Measurements from ENCODE around the gene SLC34A1. TPM values are rescaled to one million over a fixed set of nuclear protein-coding genes. Genes with fewer than 3 reads are reported as not detected.
"Not testable (repeated sequence)": the region's sequence is repeated elsewhere in the genome, so short reads cannot be mapped to it uniquely, and the experiment has no call there.

Gene SLC34A1
- total RNA-seq, 3 donors from 2014 or later, result not detected

DNA sequence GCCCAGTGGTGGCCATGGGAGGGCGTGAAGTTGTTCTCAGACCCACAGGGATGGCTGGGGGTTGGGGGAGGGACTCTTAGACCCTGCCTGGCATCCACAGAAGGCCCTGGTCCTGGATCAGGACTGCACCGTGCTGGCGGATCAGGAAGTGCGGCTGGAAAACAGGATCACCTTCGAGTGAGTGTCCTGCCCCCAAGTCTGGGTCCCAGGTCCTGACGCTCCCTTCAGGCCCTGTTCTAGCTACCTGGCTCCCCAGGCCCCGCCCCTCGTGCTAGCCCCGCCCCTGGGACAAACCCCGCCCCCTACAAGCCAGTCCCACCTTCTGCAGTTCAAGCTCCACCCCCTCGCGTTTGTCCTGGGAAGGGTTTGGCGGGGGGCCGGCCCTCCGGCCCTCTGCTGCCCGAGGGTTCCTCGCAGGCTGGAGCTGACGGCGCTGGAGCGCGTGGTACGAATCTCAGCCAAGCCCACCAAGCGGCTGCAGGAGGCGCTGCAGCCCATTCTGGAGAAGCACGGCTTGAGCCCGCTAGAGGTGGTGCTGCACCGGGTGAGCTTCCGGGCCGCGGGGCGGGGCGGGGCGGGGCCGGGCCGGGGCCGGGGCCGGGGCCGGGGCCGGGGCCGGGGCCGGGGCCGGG lies 13.6 kb upstream of the SLC34A1 start:
- Mint-ChIP-seq H3K4me1 (ENCODE audit: low read depth) (peaks cover 66% of the 10 kb centered on the region), H3K9me3 (no peaks in the 10 kb centered on the region), H3K36me3 (ENCODE audit: insufficient read depth) (peaks cover 12% of the 10 kb centered on the region), H3K4me3 (peak overlapping the region; percentile 61), H3K27me3 (ENCODE audit: low read depth) (no peaks in the 10 kb centered on the region)
- DNase-seq (no peak), ATAC-seq (peak; percentile 53 to 89)

DNA sequence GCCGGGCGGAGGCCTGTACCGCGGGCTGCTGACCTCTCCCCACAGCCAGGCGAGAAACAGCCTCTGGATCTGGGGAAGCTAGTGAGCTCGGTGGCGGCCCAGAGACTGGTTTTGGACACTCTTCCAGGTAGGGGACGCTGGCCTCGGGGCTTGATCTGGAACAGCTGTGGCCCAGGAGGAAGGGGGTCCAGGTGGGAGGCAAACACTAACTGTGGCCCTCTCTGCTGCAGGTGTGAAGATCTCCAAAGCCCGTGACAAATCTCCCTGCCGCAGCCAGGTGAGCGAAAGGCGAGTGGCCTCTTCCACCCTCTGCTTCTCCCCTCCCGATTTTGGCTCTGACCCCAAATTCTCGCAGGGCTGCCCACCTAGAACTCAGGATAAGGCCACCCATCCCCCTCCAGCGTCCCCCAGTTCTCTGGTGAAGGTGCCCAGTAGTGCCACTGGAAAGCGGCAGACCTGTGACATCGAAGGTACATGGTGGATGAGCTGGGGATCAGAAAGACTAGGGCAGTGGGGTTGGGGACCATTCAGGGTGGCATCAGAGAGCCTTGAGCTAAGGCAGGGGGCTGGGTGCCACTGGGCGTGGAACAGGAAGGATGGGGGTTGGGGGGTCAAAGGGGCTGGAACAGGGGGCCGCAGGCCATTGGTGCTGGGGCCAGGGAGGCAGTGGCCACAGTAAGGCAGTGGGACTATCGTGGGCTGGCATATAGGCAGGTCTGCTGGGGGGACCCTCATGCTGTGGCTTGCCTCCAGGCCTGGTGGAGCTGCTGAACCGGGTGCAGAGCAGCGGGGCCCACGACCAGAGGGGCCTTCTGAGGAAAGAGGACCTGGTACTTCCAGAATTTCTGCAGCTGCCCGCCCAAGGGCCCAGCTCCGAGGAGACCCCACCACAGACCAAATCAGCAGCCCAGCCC lies 12.9 kb upstream of the SLC34A1 start:
- no peaks in the 10 kb centered on the region for H3K27me3 Mint-ChIP-seq (ENCODE audit: low read depth)
- peak overlapping the region; percentile 24 for H3K4me3 Mint-ChIP-seq
- ATAC-seq (no peak), DNase-seq (no peak)
- peaks cover 12% of the 10 kb centered on the region for H3K36me3 Mint-ChIP-seq (ENCODE audit: insufficient read depth)
- no peaks in the 10 kb centered on the region for H3K9me3 Mint-ChIP-seq
- peaks cover 66% of the 10 kb centered on the region for H3K4me1 Mint-ChIP-seq (ENCODE audit: low read depth)

DNA sequence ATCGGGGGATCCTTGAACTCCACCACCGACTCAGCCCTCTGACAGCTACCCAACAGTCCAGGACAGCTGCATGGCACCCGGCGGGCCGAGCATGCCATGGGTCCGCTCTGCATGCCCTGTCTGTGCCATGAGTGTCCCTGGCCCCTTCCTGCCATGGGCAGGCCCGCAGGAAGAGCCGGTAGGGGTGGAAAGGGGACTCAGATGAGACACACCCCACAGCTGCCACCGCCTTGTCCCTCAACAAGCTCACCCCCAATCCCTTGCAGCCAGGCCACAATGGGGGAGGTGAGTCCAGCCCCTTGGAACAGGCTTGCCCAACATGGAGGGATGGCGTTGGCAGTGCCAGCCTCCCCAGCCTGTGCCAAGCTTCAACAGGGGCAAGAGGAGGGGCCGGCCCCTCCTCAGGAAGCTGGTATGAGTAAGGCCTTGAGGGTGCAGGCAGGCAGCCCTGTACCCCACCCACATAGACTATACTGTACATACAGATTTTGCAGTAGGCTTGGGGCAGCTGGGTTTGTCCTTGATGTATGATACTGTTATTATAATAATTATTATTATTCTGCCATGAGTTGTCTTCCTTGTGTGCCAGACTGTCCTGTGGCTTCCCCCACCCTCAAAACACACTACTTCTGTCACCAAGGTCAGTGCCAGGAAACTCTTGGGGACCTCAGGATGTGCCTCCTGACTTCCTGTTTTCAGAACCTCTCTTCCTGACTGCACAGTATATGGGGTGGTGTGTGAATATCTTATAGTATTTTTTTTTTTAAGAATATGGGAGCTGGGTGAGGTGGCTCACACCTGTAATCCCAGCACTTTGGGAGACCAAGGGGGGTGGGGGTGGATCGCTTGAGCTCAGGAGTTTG lies 12.0 kb upstream of the SLC34A1 start:
- peaks cover 65% of the 10 kb centered on the region for H3K4me1 Mint-ChIP-seq (ENCODE audit: low read depth)
- ATAC-seq (peak; percentile 32 to 58), DNase-seq (peak; percentile 35)
- no peaks in the 10 kb centered on the region for H3K9me3 Mint-ChIP-seq
- H3K4me3 Mint-ChIP-seq, result peak overlapping the region; percentile 35
- no peaks in the 10 kb centered on the region for H3K27me3 Mint-ChIP-seq (ENCODE audit: low read depth)
- peaks cover 12% of the 10 kb centered on the region for H3K36me3 Mint-ChIP-seq (ENCODE audit: insufficient read depth)

DNA sequence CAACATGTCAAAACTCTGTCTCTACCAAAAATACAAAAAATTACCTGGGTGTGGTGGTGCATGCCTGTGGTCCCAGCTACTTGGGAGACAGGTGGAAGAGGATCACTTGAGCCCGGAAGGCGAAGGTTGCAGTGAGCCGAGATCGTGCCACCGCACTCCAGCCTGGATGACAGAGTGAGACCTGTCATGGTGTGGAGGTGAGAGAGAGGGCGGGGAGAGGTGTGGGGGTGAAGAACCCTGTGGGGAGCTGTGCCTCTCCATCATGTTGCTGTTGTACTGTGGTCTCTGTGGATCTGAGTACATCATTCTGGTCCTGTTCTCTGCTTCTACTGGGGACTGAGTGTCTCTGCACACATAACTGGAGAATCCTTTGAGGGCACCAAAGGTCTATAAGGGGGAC lies 11.3 kb upstream of the SLC34A1 start:
- H3K36me3 Mint-ChIP-seq (ENCODE audit: insufficient read depth), result peaks cover 12% of the 10 kb centered on the region
- H3K4me1 Mint-ChIP-seq (ENCODE audit: low read depth), result peaks cover 67% of the 10 kb centered on the region
- no peaks in the 10 kb centered on the region for H3K9me3 Mint-ChIP-seq
- ATAC-seq (peak in 1 of 2 donors; percentile 68), DNase-seq (no peak)
- no peaks in the 10 kb centered on the region for H3K27me3 Mint-ChIP-seq (ENCODE audit: low read depth)
- peak overlapping the region; percentile 35 for H3K4me3 Mint-ChIP-seq

DNA sequence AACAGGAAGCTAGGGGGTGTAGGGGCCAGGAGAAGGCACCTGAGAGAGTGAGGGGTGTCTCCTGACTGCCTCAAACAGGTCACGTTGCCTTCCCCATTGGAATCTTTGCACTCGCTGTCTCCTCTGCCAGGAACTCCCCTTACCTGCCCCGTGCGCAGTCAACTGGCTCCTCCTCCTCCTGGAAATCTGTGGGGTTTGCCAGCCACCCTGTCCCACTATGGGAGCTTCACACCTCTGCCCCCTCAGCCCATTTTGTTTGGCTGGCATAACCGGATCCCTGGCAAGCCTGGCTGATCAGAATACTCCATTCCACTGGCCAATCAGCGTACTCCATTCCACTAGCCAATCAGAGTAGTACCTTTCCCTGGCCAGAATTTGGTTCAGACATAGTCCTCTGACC lies 10.4 kb upstream of the SLC34A1 start:
- ATAC-seq (no peak), DNase-seq (no peak)
- Mint-ChIP-seq H3K27me3 (ENCODE audit: low read depth) (no peaks in the 10 kb centered on the region), H3K4me3 (no peak overlapping the region), H3K4me1 (ENCODE audit: low read depth) (peaks cover 61% of the 10 kb centered on the region), H3K9me3 (no peaks in the 10 kb centered on the region), H3K36me3 (ENCODE audit: insufficient read depth) (peaks cover 7% of the 10 kb centered on the region)

DNA sequence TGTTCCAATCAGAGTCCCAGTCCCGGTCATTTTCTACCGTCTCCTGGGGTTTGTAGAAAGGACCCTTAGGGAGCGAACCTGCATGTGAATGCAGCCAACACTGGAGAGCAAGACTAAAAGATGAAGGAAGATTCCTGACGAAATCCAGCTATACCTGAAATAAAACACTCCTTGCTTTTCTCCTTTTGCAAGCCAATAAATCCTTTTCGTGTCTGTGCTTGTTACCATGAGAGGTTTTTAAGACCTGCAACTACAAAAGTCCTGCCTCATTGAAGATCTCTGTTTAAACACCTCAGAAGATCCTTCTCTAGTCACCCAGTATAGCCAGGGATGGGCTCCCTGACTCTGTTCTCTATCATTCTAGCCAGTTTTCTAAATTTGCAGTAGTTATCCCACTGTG lies 10.0 kb upstream of the SLC34A1 start:
- Mint-ChIP-seq H3K4me3 (no peak overlapping the region), H3K9me3 (no peaks in the 10 kb centered on the region), H3K4me1 (ENCODE audit: low read depth) (peaks cover 61% of the 10 kb centered on the region), H3K36me3 (ENCODE audit: insufficient read depth) (peaks cover 3% of the 10 kb centered on the region), H3K27me3 (ENCODE audit: low read depth) (no peaks in the 10 kb centered on the region)
- DNase-seq, result no peak
- ATAC-seq, result no peak

DNA sequence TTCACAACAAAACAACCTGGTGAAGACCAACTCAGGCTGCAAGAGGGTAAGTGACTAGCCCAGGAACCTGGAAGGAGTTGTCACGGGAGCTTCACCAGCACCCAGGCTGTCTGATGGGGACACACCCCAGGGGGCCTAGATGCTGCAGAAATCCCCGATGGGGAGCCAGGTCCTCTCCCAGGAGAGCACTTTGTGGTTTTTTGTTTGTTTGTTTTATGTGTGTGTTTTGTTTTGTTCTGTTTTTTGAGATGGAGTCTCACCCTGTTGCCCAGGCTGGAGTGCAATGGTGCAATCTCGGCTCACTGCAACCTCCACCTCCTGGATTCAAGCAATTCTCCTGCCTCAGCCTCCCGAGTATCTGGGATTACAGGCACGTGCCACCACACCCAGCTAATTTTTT lies 8.7 kb upstream of the SLC34A1 start:
- H3K36me3 Mint-ChIP-seq (ENCODE audit: insufficient read depth); ATAC-seq; DNase-seq; H3K9me3 Mint-ChIP-seq; H3K27me3 Mint-ChIP-seq (ENCODE audit: low read depth); H3K4me3 Mint-ChIP-seq: not testable (repeated sequence)
- peaks cover 60% of the 10 kb centered on the region for H3K4me1 Mint-ChIP-seq (ENCODE audit: low read depth)

DNA sequence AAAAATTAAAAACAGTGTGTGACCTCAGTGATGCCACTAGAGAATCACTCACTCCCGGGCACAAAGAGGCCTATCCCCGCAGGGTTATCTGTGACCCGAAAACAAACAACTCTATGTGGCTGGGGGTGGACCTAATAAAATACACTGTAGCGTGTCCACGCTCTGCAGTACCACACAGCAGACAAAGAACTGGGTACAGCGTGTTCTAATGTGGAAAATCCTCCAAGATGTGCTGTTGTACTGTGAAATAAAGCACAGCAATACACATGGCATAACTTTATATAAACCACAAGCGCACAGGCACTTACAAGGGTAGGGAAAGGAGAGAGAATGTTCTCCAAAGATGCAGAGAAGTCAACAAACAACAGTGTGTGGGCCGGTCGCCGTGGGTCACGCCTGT lies 8.1 kb upstream of the SLC34A1 start:
- H3K4me3 Mint-ChIP-seq, result no peak overlapping the region
- no peak for DNase-seq
- no peaks in the 10 kb centered on the region for H3K9me3 Mint-ChIP-seq
- no peak for ATAC-seq
- H3K36me3 Mint-ChIP-seq (ENCODE audit: insufficient read depth), result peaks cover 1% of the 10 kb centered on the region
- H3K27me3 Mint-ChIP-seq (ENCODE audit: low read depth), result no peaks in the 10 kb centered on the region
- H3K4me1 Mint-ChIP-seq (ENCODE audit: low read depth), result peaks cover 61% of the 10 kb centered on the region

DNA sequence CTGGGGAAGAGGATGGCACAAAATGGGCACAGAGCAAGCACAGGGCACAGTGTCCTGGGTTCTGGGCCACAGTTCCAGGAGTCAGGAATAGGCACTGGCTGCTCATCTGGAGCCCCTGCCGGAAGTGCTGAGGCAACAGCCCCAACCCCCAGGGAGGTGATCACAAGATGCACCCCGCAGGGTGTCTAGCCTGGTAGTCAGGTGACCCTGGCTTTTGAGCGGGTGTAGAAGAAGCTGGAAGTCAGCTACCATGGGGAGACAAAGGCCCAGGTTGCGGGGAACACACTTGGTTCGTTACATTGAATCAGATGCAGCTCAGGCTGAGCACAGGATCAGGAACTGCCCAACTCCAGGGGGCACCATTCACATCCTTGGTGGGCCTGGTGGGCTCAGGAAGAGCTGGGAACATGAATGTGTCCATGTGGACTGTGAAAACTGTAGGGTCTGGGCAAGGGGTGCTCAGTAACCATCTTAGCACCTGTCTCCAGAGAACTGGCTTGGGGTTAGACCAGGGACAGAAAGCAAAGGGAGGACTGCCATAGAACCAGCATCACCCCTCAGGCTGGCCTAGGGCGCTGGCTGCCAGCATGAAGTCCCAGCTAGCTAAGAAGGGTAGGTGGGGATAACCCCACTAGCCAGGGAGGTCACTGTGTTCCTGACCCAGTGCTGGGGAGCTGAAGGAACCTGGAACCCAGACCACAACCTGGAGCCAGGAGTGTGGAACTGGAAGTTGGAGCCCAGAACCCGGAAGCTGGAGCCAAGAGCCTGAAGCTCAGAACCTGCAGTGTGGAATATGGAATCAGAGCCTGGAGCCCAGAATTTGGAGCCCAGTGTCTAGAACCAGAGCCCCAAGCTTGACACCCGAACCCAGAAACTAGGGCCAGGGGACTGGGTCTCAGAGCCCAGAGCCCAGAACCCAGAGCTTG lies 6.1 kb upstream of the SLC34A1 start:
- Mint-ChIP-seq H3K36me3 (ENCODE audit: insufficient read depth) (no peaks in the 10 kb centered on the region), H3K4me1 (ENCODE audit: low read depth) (peaks cover 53% of the 10 kb centered on the region), H3K4me3 (no peak overlapping the region), H3K9me3 (no peaks in the 10 kb centered on the region), H3K27me3 (ENCODE audit: low read depth) (no peaks in the 10 kb centered on the region)
- ATAC-seq (no peak), DNase-seq (no peak)

DNA sequence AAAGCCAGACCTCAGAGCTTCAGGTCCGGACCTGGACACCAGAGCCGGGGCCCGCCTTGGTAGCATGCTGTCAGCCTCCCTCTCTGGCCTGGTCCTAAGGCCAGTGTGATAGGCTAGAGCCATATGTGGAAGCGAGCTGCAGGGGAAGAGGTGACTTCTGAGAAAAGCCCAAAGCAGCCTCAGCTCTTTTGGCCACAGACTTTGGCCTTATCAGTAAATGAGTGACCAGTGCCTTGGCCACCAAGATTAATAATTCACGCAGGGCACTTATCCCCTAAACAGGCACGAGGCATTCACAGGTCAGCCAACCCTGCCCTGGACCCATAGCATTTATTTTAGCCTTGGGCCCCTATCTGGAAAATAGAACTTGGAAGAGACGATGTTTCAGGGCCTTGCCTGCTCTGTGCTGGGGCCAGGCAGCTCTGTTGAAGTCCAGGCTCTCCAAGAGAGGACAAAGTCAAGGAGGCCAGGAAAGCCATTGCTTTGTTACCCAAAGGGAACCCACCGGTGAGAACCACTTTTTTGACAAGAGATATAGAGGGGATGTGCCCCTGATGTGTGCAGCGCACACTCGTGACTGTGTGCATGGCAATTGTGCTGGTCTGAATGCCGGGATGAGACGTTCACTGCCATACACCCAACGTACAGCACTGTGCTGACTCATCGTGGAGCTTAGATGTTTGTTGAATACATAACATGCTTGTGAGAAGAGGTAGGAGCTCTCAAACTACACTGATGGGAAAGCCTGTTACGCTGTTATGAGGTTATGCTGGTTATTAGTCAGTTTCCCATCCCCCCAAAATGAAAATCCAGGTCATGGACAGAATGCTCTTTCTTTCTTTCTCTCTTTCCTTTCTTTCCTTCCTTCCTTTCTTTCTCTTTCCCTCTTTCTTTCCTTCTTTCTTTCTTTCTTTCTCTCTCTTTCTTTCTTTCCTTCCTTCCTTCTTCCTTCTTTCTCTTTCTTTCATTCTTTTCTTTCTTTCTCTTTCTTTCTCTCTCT lies 5.0 kb upstream of the SLC34A1 start:
- Mint-ChIP-seq H3K27me3 (ENCODE audit: low read depth) (no peaks in the 10 kb centered on the region), H3K9me3 (no peaks in the 10 kb centered on the region), H3K36me3 (ENCODE audit: insufficient read depth) (no peaks in the 10 kb centered on the region), H3K4me1 (ENCODE audit: low read depth) (peaks cover 46% of the 10 kb centered on the region), H3K4me3 (no peak overlapping the region)
- ATAC-seq (peak; percentile 94 to 98), DNase-seq (no peak)

DNA sequence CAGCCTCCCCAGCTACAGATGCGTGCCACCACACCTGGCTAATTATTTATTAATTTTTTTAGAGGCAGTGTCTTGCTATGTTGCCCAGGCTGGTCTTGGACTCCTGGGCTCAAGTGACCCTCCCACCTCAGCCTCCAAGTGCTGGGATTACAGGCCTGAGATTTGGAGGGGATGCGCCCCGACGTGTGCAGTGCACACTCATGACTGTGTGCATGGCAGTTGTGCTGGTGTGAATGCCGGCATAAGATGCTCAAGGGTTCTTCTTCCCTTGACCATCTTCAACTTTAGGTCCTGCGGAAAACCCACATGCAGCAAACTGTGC lies 3.5 kb upstream of the SLC34A1 start:
- Mint-ChIP-seq H3K4me3 (no peak overlapping the region), H3K27me3 (ENCODE audit: low read depth) (no peaks in the 10 kb centered on the region), H3K36me3 (ENCODE audit: insufficient read depth) (no peaks in the 10 kb centered on the region), H3K9me3 (no peaks in the 10 kb centered on the region), H3K4me1 (ENCODE audit: low read depth) (peaks cover 38% of the 10 kb centered on the region)
- no peak for ATAC-seq
- DNase-seq, result no peak

DNA sequence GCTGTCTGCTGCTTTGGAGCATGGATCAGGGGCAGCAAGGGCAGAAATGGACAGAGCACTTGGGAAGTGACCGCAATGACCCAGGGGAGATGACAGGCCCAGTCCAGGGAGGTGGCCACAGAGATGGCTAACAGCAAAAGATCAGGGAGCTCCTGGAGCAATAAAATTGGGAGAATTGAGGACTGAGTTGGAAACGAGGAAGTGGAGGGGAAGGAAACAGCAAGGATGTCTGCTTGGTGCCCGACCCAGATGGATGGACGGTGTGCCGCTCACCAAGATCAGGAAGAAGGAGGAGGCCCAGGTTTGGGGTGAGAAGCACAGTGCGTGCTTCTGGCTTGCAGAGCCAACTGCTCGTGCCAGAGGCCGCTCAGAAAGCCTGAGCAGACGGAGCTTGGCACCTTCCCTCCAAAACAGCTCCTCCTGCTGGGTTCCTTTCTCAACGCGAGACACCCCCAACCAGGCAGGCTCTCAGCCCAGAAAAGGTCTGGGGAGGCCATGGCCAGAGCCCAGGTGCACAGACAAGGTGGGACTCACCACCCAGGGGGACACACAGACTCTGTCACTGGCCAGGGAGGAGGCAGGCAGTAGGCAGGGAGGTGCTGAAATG lies 1.7 kb upstream of the SLC34A1 start:
- no peak for DNase-seq
- peak in 1 of 2 donors; percentile 28 for ATAC-seq

More for the DNA sequence above, 1.7 kb upstream of the SLC34A1 start:
- Mint-ChIP-seq H3K9me3 (no peaks in the 10 kb centered on the region), H3K4me1 (ENCODE audit: low read depth) (peaks cover 37% of the 10 kb centered on the region), H3K27me3 (ENCODE audit: low read depth) (no peaks in the 10 kb centered on the region), H3K4me3 (no peak overlapping the region), H3K36me3 (ENCODE audit: insufficient read depth) (no peaks in the 10 kb centered on the region)
